ENCODE measurements around the gene TRAF7.

GRCh38 chr16:2148714-2149629 lies 6.6 kb upstream of the TRAF7 start:
- TF ChIP-seq POLR2AphosphoS5 (IDR thresholded peaks at IDR 0.05; ENCODE audit: low read depth, low read length) (no peak), REST (IDR thresholded peaks at IDR 0.05; ENCODE audit: insufficient read depth in 1 of 2, low read depth in 2 of 2, low read length in 2 of 2) (no peak)

All from PFSK-1 (cell line).